ENCODE results near the gene CDC42BPB. TPM values are rescaled to one million over a fixed set of nuclear protein-coding genes. Genes with fewer than 3 reads are reported as not detected.

The CDC42BPB gene
- total and polyA plus RNA-seq, 2 of the 4 experiments (the other 2 are of a cell fraction), result 49.1 to 81.4 TPM

DNA sequence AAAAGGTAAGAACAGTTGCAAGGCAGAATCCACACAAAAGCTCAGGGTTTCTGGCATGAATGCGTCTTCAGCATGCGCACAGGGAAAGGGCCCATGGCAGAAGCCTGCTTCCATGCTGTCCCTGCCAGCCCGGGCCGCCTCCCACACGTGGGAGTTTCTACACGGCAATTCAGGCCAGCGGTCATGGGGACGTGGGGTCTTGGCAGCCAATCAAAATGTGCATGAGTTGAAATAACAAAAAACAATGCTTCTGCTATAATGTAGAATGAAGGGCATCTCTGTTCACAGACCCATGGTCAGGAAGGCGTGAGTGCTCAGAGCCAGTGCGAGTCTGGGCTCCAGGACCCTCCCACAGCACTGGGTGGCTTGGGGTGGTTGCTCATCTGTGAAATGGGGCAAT, 106.3 kb downstream of the CDC42BPB start:
- Histone ChIP-seq H3K36me3 (ENCODE audit: control insufficient read depth, insufficient read depth, low read length) (peaks cover 80% of the 10 kb centered on the region), H3K18ac (ENCODE audit: low read depth, low read length) (no peak overlapping the region)
- 100% methylated on average over 1 of the region's 10 CpGs; no CpG with 5 or more reads in 1 of the 2 experiments for WGBS, 2 experiments (ENCODE audit: extremely low coverage in 2 of 2, insufficient read length in 1 of 2)

More for the DNA sequence above, 106.3 kb downstream of the CDC42BPB start:
- no peak overlapping the region for H3K27ac ChIP-seq (ENCODE audit: insufficient read depth, low read length)
- ATAC-seq (ENCODE audit: low read depth), result no peak
- H3K14ac ChIP-seq (replicated peaks; ENCODE audit: low read depth, low read length), result no peak overlapping the region
- H2BK120ac ChIP-seq (ENCODE audit: low read depth, low read length), result no peak overlapping the region
- H3K23ac ChIP-seq (ENCODE audit: low read depth, low read length), result no peak overlapping the region
- H3K4ac ChIP-seq (ENCODE audit: low read depth, low read length), result no peak overlapping the region
- H3K4me3 ChIP-seq (ENCODE audit: insufficient read depth, low read depth, low read length), result no peak overlapping the region
- dilution Hi-C loops (cut with HindIII; ENCODE audit: low sequenced_read_pairs, unreplicated experiment), result no loop called here
- no peak overlapping the region for H4K5ac ChIP-seq (ENCODE audit: low read depth, low read length)
- H3K4me1 ChIP-seq (ENCODE audit: control insufficient read depth, insufficient read depth, low read length), result peaks cover 15% of the 10 kb centered on the region
- H4K91ac ChIP-seq (ENCODE audit: insufficient read depth, low read depth, low read length), result no peak overlapping the region
- H2AK9ac ChIP-seq (replicated peaks; ENCODE audit: low read depth, low read length, poor library complexity), result no peak overlapping the region
- peaks cover 24% of the 10 kb centered on the region for H4K20me1 ChIP-seq (ENCODE audit: insufficient read depth, low read length)
- no peak for DNase-seq
- POLR2A ChIA-PET (ENCODE audit: unreplicated experiment), result no interaction called here
- CTCF ChIA-PET, result no interaction called here
- H3K56ac ChIP-seq (ENCODE audit: extremely low read depth, insufficient read depth, low read length), result no peak overlapping the region
- peaks cover 6 to 32% of the 10 kb centered on the region in 2 experiments; a peak in 3 of 4 replicates for H3K79me1 ChIP-seq (ENCODE audit: low read depth in 1 of 2, low read length in 2 of 2)
- peaks cover 28% of the 10 kb centered on the region for H3K9me1 ChIP-seq (ENCODE audit: insufficient read depth, low read length)
- TF ChIP-seq FOS (IDR thresholded peaks at IDR 0.05; ENCODE audit: low read depth, low read length) (no peak), CEBPB (IDR thresholded peaks at IDR 0.05; ENCODE audit: low read depth, low read length) (no peak), MAFK (IDR thresholded peaks at IDR 0.05; ENCODE audit: low read depth, low read length) (no peak), SMC3 (IDR thresholded peaks at IDR 0.05; ENCODE audit: low read depth, low read length) (no peak)
- no peaks in the 10 kb centered on the region for H3K27me3 ChIP-seq (ENCODE audit: control insufficient read depth, insufficient read depth, low read length)
- no peak overlapping the region for H2BK15ac ChIP-seq (ENCODE audit: low read depth, low read length)
- no peak overlapping the region for H2AK5ac ChIP-seq (ENCODE audit: low read depth, low read length)
- H2AFZ ChIP-seq (replicated peaks; ENCODE audit: low read length, poor library complexity), result no peak overlapping the region
- H3K4me2 ChIP-seq (ENCODE audit: low read depth, low read length), result no peak overlapping the region
- no peaks in the 10 kb centered on the region for H3K9me3 ChIP-seq (ENCODE audit: control insufficient read depth, insufficient read depth, low read length)
- BruUV-seq (replicated peaks), result no TSS peak
- in situ Hi-C loops (cut with MboI; ENCODE audit: low sequenced_read_pairs), result no loop called here
- H2BK5ac ChIP-seq (ENCODE audit: low read depth, low read length, poor library complexity, severe bottlenecking), result no peak overlapping the region
- no peak overlapping the region for H2BK20ac ChIP-seq (ENCODE audit: low read depth, low read length)
- H4K8ac ChIP-seq (ENCODE audit: low read depth in 2 of 2, low read length in 2 of 2), result no peak overlapping the region
- no peak overlapping the region for H3K9ac ChIP-seq (ENCODE audit: low read depth, low read length)
- intact Hi-C loops (cut with micrococcal nuclease), result no loop called here
